T47D (cell line): Measurements from ENCODE around the gene MTNR1B.

Experiments
- DNase-seq, 2 experiments: peaks; one replicate each; pipeline versions ENCODE4 v3.0.0 to v3.0.0-alpha.2; 2011 to 2012; ENCODE audit warnings: low read depth in 1 of 2, low spot score in 1 of 2
- JUND ChIP-seq: IDR thresholded peaks from 2 replicates; pipeline ENCODE4 v1.6.1; 2012; ENCODE audit warnings: low read depth
- in situ Hi-C: cut with HindIII; loops from 2 replicates; pipeline ENCODE4 v1.10.0; 2016; ENCODE audit warnings: low sequenced_read_pairs, low pct_unique_long_range_greater_than_20kb

The MTNR1B gene

GRCh38 chr11:92962446-92962845 is 7.0 kb upstream of the MTNR1B start:
- in situ Hi-C loops: no loop called here
- no peak for TF ChIP-seq JUND
- DNase-seq: no peak

GRCh38 chr11:92964471-92964870 is 5.0 kb upstream of the MTNR1B start:
- no peak for TF ChIP-seq JUND
- in situ Hi-C loops: no loop called here
- DNase-seq: peak; percentile 57 to 83

GRCh38 chr11:92965196-92965595 is 4.3 kb upstream of the MTNR1B start:
- in situ Hi-C loops: no loop called here
- no peak for TF ChIP-seq JUND
- DNase-seq: no peak

- no peak for DNase-seq
- in situ Hi-C loops: no loop called here
- no peak for TF ChIP-seq JUND
These were observed 2.3 kb upstream of the MTNR1B start for GRCh38 chr11:92967178-92967577.

- no peak for DNase-seq
- in situ Hi-C loops: no loop called here
These were observed 1.6 kb upstream of the MTNR1B start for GRCh38 chr11:92967867-92968266.

GRCh38 chr11:92969293-92969633 is 188 bp upstream of the MTNR1B start:
- no peak for DNase-seq
- in situ Hi-C loops: no loop called here
- no peak for TF ChIP-seq JUND

More at GRCh38 chr11:92967867-92968266, 1.6 kb upstream of the MTNR1B start:
- TF ChIP-seq JUND: no peak

- no peak for DNase-seq
- no peak for TF ChIP-seq JUND
- in situ Hi-C loops: no loop called here
These were observed 2.8 kb downstream of the MTNR1B start for GRCh38 chr11:92972248-92972647.

GRCh38 chr11:92975285-92975684 is 5.8 kb downstream of the MTNR1B start:
- in situ Hi-C loops: no loop called here
- no peak for DNase-seq
- no peak for TF ChIP-seq JUND

GRCh38 chr11:92976681-92977080 is 7.2 kb downstream of the MTNR1B start:
- in situ Hi-C loops: no loop called here
- TF ChIP-seq JUND: no peak
- no peak for DNase-seq

GRCh38 chr11:92977401-92977800 is 8.0 kb downstream of the MTNR1B start:
- no peak for TF ChIP-seq JUND
- DNase-seq: no peak
- in situ Hi-C loops: no loop called here

- no peak for DNase-seq
- in situ Hi-C loops: no loop called here
These were observed 9.0 kb downstream of the MTNR1B start for GRCh38 chr11:92978271-92979111.

GRCh38 chr11:92979176-92979575 is 9.7 kb downstream of the MTNR1B start:
- in situ Hi-C loops: no loop called here
- TF ChIP-seq JUND: no peak
- DNase-seq: no peak

More at GRCh38 chr11:92978271-92979111, 9.0 kb downstream of the MTNR1B start:
- no peak for TF ChIP-seq JUND

- in situ Hi-C loops: no loop called here
- no peak for TF ChIP-seq JUND
- DNase-seq: no peak
These were observed 10.9 kb downstream of the MTNR1B start for GRCh38 chr11:92980312-92980711.
